Uterus (tissue), 4 donors: ENCODE results near the gene ZDHHC14. TPM values are rescaled to one million over a fixed set of nuclear protein-coding genes. Genes with fewer than 3 reads are reported as not detected.

ENCODE experiments used
- DNase-seq, 2 donors: peaks; one replicate each; pipeline ENCODE4 v3.0.0-alpha.2; 2019 to 2020
- H3K27ac ChIP-seq, 2 donors: fragments of 200-600 bp; sonication (generic); 1 replicate in 1 of 2; 2 replicates in 1 of 2; pipeline ENCODE4 v1.5.1; 2016 to 2018
- H3K27me3 ChIP-seq, 2 donors: fragments of 200-600 bp; sonication (generic); one replicate each; pipeline ENCODE4 v1.5.1; 2018 to 2019; ENCODE audit warnings: control low read depth in 1 of 2
- H3K36me3 ChIP-seq, 2 donors: fragments of 200-600 bp; sonication (generic); one replicate each; pipeline ENCODE4 v1.5.1; 2019; ENCODE audit warnings: control low read depth in 1 of 2
- H3K4me1 ChIP-seq, 2 donors: fragments of 200-600 bp; sonication (generic); one replicate each; pipeline ENCODE4 v1.5.1; 2018 to 2019; ENCODE audit warnings: control low read depth in 1 of 2
- H3K4me3 ChIP-seq, 2 donors: fragments of 200-600 bp; sonication (generic); 1 replicate in 1 of 2; 2 replicates in 1 of 2; pipeline ENCODE4 v1.5.1; 2018 to 2019; ENCODE audit warnings: mild to moderate bottlenecking in 1 of 2
- H3K9me3 ChIP-seq, 2 donors: fragments of 200-600 bp; sonication (generic); one replicate each; pipeline ENCODE4 v1.5.1; 2019; ENCODE audit warnings: control low read depth in 1 of 2
- POLR2A ChIP-seq, 2 donors: fragments of 450-650 bp; IDR thresholded peaks; one replicate each; pipeline ENCODE4 v1.6.1; 2016; ENCODE audit warnings: antibody characterized with exemption in 2 of 2, mild to moderate bottlenecking in 1 of 2, moderate library complexity in 1 of 2
- intact Hi-C: fragments of 100-400 bp; cut with DNase I; formaldehyde crosslinking; loops from one replicate; pipeline ENCODE4 v1.15.1; 2023; ENCODE audit warnings: low total_unique reads
- total RNA-seq, 4 donors: library from RNA; depleted of rRNA in 3 of 4; stranded (reverse); fragments of >200 nt in 3 of 4; gene quantifications; one replicate each; pipeline versions ENCODE4 v1.1.0 to v1.2.4, GENCODE V29; 2014 to 2023
- TF ChIP-seq, protein P1 (sequence below), 4 experiments: fragments of 200-600 bp in 2 of 4; fragments of 450-650 bp in 2 of 4; sonication (generic) in 2 of 4; IDR thresholded peaks; one replicate each; pipeline ENCODE4 v1.5.1; 2016 to 2019; ENCODE audit warnings: antibody characterized with exemption in 4 of 4, mild to moderate bottlenecking in 2 of 4, moderate library complexity in 1 of 4
- donor health status: DM: yes; HTN: yes; CAD: no.

Gene ZDHHC14
- total RNA-seq, 4 donors from 2014 or later = 5.6 to 28.3 (median 12.9) TPM

DNA sequence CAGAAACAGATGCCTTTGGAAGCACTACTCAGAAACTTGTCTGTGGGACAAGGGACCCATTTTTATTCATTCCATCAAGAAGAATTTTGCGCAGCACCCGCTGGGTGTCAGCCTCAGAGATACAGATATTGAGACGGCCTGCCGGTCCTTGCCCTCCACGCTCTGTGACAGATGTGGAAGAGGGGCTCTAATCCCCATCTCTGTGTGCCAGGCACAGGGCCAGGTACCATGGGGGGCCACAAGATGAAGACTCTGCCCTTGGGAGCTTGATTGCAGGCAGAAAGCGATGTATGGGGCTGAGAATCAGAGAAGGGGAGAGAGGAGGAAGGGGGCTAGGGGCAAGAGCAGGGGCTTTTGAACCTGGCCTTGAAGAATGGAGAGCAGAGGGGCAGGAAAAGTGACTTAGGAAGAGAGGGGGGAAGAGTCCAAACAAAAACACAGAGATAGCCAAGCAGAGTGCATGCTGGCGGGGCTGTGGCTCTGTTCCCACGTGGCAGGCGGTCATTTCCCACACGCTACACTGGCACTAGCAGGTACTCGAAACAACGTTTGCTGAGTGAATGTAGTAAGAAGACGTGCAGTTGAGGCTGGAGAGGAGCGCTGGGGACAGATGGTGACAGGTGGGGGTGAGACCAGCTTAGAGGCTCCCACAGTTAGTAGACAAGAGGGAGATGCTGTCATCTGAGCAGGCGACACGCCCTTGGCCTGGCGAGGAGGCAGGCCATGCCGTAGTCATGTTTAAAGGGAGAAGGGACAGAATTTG lies 271.8 kb downstream of the ZDHHC14 start:
- no peaks in the 10 kb centered on the region for H3K36me3 ChIP-seq
- H3K27ac ChIP-seq = no peak overlapping the region
- no peak for DNase-seq
- no peak for TF ChIP-seq POLR2A (IDR thresholded peaks at IDR 0.05)
- TF ChIP-seq, protein P1, sequence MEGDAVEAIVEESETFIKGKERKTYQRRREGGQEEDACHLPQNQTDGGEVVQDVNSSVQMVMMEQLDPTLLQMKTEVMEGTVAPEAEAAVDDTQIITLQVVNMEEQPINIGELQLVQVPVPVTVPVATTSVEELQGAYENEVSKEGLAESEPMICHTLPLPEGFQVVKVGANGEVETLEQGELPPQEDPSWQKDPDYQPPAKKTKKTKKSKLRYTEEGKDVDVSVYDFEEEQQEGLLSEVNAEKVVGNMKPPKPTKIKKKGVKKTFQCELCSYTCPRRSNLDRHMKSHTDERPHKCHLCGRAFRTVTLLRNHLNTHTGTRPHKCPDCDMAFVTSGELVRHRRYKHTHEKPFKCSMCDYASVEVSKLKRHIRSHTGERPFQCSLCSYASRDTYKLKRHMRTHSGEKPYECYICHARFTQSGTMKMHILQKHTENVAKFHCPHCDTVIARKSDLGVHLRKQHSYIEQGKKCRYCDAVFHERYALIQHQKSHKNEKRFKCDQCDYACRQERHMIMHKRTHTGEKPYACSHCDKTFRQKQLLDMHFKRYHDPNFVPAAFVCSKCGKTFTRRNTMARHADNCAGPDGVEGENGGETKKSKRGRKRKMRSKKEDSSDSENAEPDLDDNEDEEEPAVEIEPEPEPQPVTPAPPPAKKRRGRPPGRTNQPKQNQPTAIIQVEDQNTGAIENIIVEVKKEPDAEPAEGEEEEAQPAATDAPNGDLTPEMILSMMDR (IDR thresholded peaks at IDR 0.05) = no peak
- H3K4me1 ChIP-seq = no peaks in the 10 kb centered on the region
- H3K9me3 ChIP-seq = no peaks in the 10 kb centered on the region
- intact Hi-C loops = no loop called here
- H3K27me3 ChIP-seq = no peaks in the 10 kb centered on the region
- H3K4me3 ChIP-seq = no peak overlapping the region

DNA sequence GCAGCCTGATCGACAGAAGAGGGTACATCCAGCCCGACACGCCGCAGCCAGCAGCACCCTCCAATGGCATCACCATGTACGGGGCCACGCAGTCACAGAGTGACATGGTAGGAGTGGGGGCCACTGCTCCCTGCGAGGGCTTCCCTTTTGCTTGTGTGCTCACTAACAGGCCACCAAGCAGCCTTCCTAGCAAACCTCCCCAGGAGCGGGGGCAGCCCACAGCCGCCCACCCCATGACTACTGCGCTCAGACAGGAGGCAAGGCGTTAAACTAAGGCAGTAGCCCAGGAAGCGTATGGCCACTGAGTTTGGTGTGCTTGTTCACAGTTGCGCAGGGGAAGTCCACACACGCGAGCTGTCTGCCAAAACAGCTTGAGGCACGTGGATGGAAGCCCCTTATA lies 272.5 kb downstream of the ZDHHC14 start:
- no peak for DNase-seq
- H3K27ac ChIP-seq = no peak overlapping the region
- H3K36me3 ChIP-seq = no peaks in the 10 kb centered on the region
- no peaks in the 10 kb centered on the region for H3K9me3 ChIP-seq
- TF ChIP-seq, protein P1 (IDR thresholded peaks at IDR 0.05) = no peak
- TF ChIP-seq POLR2A (IDR thresholded peaks at IDR 0.05) = no peak
- H3K4me1 ChIP-seq = no peaks in the 10 kb centered on the region
- no peak overlapping the region for H3K4me3 ChIP-seq
- intact Hi-C loops = no loop called here
- H3K27me3 ChIP-seq = no peaks in the 10 kb centered on the region

DNA sequence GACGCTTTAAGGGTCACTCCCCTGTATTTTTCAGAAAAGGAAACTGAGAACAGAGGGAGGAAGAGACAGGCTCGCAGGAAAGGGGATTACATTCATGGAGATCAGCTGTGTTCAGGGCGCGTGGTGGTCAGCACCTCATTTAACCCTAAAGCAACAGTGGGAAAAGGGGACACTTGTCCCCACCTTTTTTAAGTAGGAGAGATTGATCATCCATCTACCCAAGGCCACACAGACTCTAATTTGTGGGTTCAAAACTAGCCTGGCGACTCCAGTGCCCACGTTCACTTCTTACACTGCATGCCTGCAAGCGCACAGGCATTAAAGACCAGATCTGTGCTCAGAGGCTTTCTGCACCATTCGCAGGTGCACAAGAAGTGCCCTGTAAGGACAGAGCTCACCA lies 274.1 kb downstream of the ZDHHC14 start:
- Histone ChIP-seq H3K27me3 (no peaks in the 10 kb centered on the region), H3K9me3 (no peaks in the 10 kb centered on the region), H3K4me3 (no peak overlapping the region), H3K4me1 (no peaks in the 10 kb centered on the region), H3K36me3 (no peaks in the 10 kb centered on the region), H3K27ac (no peak overlapping the region)
- DNase-seq = no peak
- no peak for TF ChIP-seq POLR2A (IDR thresholded peaks at IDR 0.05)
- TF ChIP-seq, protein P1 (IDR thresholded peaks at IDR 0.05) = no peak
- intact Hi-C loops = no loop called here

DNA sequence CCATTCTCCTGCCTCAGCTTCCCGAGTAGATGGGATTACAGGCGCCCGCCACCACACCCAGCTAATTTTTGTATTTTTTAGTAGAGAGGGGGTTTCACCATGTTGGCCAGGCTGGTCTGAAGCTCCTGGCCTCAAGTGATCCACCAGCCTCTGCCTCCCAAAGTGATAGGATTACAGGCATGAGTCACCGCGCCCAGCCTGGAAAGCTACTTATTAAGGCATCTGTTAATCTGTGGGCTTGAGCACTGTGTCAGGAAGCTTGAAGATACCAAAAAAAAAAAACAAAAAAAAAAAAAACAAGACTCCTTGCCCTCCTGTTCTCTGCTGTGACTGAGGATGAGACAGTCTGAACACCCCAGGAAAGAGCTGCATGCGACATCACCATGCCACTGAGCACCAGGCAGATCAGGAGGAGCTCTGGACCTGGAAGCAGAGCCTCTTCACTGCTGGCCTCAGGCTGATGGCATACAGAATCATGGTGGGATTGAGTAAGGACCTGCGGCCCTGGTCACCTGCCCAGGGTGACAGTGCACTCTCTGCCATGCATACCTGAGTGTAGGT lies 275.5 kb downstream of the ZDHHC14 start:
- H3K9me3 ChIP-seq = no peaks in the 10 kb centered on the region
- intact Hi-C loops = no loop called here
- H3K4me1 ChIP-seq = no peaks in the 10 kb centered on the region
- no peak for DNase-seq
- no peaks in the 10 kb centered on the region for H3K27me3 ChIP-seq
- no peak overlapping the region for H3K4me3 ChIP-seq
- H3K36me3 ChIP-seq = no peaks in the 10 kb centered on the region
- no peak for TF ChIP-seq POLR2A (IDR thresholded peaks at IDR 0.05)
- TF ChIP-seq, protein P1 (IDR thresholded peaks at IDR 0.05) = no peak
- no peak overlapping the region for H3K27ac ChIP-seq

DNA sequence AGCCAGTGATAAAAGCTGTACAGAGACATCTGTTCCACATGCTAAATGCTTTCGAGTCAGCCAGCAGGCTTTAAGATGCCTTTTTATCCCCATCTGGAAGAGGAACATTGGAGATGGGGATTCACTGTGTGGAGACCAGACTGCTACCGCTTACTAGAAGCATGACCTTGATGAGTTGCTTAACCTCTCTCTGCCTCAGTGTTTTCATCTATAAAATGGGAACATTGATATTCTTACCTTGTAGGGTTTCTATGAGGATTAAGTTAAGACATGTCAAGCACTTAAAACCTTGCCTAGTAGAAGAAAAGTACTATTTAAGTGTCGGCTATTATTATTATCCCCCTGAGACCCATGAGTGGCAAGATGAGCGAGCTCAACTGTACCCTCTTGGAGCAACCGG lies 276.8 kb downstream of the ZDHHC14 start:
- H3K36me3 ChIP-seq = no peaks in the 10 kb centered on the region
- no peak overlapping the region for H3K4me3 ChIP-seq
- H3K27ac ChIP-seq = no peak overlapping the region
- DNase-seq = no peak
- TF ChIP-seq, protein P1 (IDR thresholded peaks at IDR 0.05) = no peak
- H3K9me3 ChIP-seq = no peaks in the 10 kb centered on the region
- no peaks in the 10 kb centered on the region for H3K27me3 ChIP-seq
- intact Hi-C loops = no loop called here
- H3K4me1 ChIP-seq = no peaks in the 10 kb centered on the region
